ENCODE results near the gene PGAM2. TPM values are rescaled to one million over a fixed set of nuclear protein-coding genes. Genes with fewer than 3 reads are reported as not detected.

PGAM2 gene
- total and polyA plus RNA-seq, 8 donors: 0.49 to 6.7 (median 0.65) TPM; not detected in 1

DNA sequence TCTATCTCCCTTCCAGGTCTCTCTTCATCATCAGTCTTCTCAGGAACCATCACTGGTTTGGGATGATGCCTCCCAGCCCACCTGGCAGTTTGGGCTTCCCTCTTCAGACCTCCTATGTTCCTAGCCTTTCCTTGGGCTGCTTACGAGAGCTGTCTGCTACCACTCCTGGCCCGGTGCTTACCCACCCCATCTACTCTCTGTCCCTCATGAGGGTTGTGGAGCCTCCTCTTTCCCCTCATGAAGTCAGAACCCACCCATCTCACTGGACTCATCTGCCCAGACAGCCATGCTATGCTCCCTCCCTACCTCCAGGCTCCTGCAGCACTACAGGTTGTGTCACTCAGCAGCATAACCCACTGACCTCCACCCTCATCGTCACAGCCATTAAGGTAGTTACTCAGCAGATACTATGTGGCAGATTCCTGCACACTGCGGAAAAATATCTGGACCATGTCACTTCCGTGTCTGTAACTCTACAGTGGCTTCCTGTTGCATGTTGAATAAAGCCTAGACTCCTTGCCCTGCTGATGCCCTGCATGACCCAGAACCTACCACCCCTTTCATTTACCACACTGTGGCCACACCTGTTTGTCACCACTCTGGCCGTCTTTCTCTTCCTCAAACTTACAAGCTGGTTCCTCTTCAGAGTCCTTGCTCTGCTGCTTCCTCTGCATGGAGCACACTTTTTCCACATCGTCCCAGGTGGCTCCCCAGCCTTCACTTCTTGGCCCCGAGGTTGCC is 18.9 kb downstream of the PGAM2 start:
- TF ChIP-seq, protein P1, sequence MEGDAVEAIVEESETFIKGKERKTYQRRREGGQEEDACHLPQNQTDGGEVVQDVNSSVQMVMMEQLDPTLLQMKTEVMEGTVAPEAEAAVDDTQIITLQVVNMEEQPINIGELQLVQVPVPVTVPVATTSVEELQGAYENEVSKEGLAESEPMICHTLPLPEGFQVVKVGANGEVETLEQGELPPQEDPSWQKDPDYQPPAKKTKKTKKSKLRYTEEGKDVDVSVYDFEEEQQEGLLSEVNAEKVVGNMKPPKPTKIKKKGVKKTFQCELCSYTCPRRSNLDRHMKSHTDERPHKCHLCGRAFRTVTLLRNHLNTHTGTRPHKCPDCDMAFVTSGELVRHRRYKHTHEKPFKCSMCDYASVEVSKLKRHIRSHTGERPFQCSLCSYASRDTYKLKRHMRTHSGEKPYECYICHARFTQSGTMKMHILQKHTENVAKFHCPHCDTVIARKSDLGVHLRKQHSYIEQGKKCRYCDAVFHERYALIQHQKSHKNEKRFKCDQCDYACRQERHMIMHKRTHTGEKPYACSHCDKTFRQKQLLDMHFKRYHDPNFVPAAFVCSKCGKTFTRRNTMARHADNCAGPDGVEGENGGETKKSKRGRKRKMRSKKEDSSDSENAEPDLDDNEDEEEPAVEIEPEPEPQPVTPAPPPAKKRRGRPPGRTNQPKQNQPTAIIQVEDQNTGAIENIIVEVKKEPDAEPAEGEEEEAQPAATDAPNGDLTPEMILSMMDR (IDR thresholded peaks at IDR 0.05): no peak
- Histone ChIP-seq H3K9me3 (no peaks in the 10 kb centered on the region), H3K36me3 (peaks cover 0 to 13% (median 0%) of the 10 kb centered on the region in 3 donors), H3K4me1 (peaks cover 0 to 14% (median 7%) of the 10 kb centered on the region in 3 donors), H3K27ac (no peak overlapping the region), H3K27me3 (no peaks in the 10 kb centered on the region), H3K4me3 (no peak overlapping the region)
- ATAC-seq: peak in 1 of 4 donors; percentile 2
- WGBS, 2 donors: 73 to 79% methylated on average over 8 of the region's 8 CpGs
- DNase-seq: peak in 1 of 6 donors; percentile 15
- FAIRE-seq: no peak
- intact Hi-C loops (cut with DNase I): no loop called here

DNA sequence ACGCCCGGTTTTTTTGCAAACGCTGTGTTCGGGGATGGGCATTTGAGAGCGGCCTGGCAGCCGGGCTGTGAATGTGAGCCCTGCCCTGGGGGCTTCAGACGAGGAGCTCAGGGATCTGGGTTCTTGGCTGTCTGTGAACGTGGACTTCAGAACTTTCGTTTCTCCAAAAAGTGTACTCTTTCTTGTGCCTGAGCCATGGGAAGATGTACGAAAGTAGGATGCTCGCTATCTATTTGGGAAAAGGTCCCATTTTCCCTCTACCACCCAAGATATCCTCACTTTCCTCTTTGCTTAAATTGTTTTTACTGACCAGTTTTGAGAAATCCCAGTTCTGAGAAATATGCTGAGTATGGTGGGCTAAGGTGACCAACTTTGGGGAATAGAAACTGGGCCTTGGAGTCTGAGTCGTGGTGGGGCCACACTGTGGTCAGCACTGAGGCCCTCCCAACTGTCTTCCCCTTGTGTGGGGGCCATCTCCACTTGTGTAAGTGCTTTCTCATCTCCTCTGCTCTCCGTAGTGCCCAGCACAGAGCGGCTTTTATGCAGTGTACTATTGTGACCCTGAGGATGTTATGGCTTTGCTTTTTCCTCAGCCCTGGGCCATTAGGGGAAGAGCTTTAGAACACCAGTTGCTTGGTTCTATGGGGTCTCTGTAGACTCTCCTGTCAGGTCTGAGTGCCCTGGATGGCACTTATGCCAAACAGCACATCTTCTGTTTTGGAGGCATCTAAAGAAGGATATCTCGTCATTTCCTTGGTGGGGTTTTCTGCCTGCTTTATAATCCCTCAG is 19.9 kb downstream of the PGAM2 start:
- Histone ChIP-seq H3K27ac (peak overlapping the region in 3 of 4 donors; percentile 79 to 87 (median 81)), H3K36me3 (peaks cover 0 to 6% (median 0%) of the 10 kb centered on the region in 3 donors), H3K4me1 (peaks cover 0 to 14% (median 7%) of the 10 kb centered on the region in 3 donors), H3K27me3 (no peaks in the 10 kb centered on the region), H3K9me3 (no peaks in the 10 kb centered on the region), H3K4me3 (peak overlapping the region; percentile 81 to 98 (median 82))
- no peak for ATAC-seq
- DNase-seq: no peak
- intact Hi-C loops (cut with DNase I): no loop called here
- WGBS, 2 donors: 21 to 23% methylated on average over 15 of the region's 15 CpGs
- TF ChIP-seq, protein P1 (IDR thresholded peaks at IDR 0.05): no peak
- FAIRE-seq: no peak

DNA sequence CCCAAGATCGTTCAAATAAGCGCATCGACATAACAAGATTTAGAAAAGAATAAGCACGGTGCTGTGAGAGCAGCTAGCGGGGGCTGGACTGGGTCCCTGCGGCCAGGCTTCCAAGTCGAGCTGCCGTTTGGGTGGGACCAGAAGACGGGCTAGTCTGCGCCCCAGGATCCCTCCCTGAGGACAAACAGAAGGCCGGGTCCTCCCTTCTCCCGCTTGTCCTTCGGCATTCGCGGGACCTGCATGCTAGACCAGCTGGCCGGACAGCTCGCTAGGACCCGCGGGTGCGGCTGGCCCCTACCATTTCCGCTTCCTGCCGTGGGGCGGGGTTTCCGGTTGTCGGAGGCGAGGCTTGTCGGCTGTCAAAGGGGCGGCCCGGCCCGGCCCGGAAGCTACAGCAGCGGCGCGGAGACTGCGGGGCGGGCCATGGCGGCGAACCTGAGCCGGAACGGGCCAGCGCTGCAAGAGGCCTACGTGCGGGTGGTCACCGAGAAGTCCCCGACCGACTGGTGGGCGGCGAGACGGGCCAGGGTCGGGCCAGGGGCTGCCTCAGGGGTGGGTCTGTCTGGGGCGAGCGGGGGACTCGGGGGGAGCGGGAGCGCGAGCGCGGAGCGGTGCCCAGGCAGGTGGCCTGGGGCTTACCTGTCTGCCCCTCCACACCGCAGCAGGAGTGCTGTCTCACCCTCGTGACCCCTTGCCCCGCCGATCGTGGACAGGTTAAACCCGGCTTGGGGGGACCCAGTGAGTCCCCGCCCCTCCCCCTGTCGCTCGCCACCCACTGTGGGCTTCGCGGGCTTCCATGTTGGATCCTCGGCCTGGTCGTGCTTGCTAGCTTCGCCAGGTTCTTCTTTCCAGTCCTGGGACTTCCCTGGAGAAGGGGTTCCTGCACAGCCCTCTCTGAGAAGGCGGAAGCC is 20.8 kb downstream of the PGAM2 start, which contains the start of gene DBNL:
TSS of gene DBNL (plus strand) at position 388 of the 911 bp plus-strand sequence. CDS start at position 424, 36 bp downstream.
- Histone ChIP-seq H3K4me1 (peaks cover 0 to 14% (median 7%) of the 10 kb centered on the region in 3 donors), H3K27me3 (no peaks in the 10 kb centered on the region), H3K27ac (peak within 1 kb of the TSS; percentile 79 to 87 (median 80)), H3K36me3 (no peaks in the 10 kb centered on the region), H3K4me3 (peak within 1 kb of the TSS; percentile 81 to 98 (median 82)), H3K9me3 (no peaks in the 10 kb centered on the region)
- FAIRE-seq (no peak), DNase-seq (peak; percentile 94 to 98 (median 94)), ATAC-seq (peak; percentile 89 to 94 (median 92))
- TF ChIP-seq, protein P1 (IDR thresholded peaks at IDR 0.05): no peak
- intact Hi-C loops (cut with DNase I): no loop called here
- WGBS, 2 donors: 0 to 1% methylated on average over 47 to 74 of the region's 74 CpGs

DNA sequence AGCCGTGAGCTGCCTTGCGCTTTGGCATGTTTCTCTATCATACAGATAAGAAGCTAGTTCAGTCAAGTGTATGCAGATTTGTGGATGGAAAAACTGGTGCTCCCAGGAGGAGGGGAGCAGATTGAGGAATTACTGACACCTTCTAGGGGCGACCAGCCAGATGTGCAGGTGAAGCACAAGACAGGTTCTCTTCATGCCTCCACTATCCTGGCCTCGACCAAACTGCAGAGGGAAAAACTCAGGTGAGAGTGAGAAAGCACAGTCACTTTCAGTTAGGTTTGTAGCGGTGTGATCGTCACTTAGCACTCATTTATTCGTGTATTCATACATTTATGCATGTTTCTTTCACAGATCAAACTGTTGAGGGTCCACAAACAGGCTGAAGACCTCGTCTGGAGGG is 21.5 kb downstream of the PGAM2 start:
- no peaks in the 10 kb centered on the region for H3K9me3 ChIP-seq
- DNase-seq (peak in 1 of 6 donors; percentile 21), FAIRE-seq (no peak), ATAC-seq (no peak)
- intact Hi-C loops (cut with DNase I): no loop called here
- peaks cover 0 to 14% (median 7%) of the 10 kb centered on the region in 3 donors for H3K4me1 ChIP-seq
- peak overlapping the region; percentile 81 to 98 (median 82) for H3K4me3 ChIP-seq
- peak overlapping the region; percentile 79 to 87 (median 80) for H3K27ac ChIP-seq
- no peaks in the 10 kb centered on the region for H3K36me3 ChIP-seq
- WGBS, 2 donors: 6 to 8% methylated on average over 8 of the region's 8 CpGs
- TF ChIP-seq, protein P1 (IDR thresholded peaks at IDR 0.05): no peak
- H3K27me3 ChIP-seq: no peaks in the 10 kb centered on the region

All from pancreas (tissue), 10 donors.